Activated CD4-positive, CD25-positive, alpha-beta regulatory T cell treated with anti-CD3 and anti-CD28 coated beads, Interleukin-2, amount 50 U/mL, for 72 hours (primary cell): ENCODE data around the gene MYORG.
A peak's percentile ranks its signal among the peaks of the same experiment; 100 is the strongest.

Source experiments
- DNase-seq: peaks from one replicate; pipeline ENCODE4 v3.0.0; 2021

MYORG gene

GRCh38 chr9:34376596-34377403, at the start of gene MYORG:
Gene MYORG, minus strand, starts transcription at chr9:34376898. Its CDS starts 3,955 bp downstream, at chr9:34372943.
- peak; percentile 95 for DNase-seq

- DNase-seq, result no peak
These were observed 43.2 kb upstream of the MYORG start for GRCh38 chr9:34419716-34420504.

- no peak for DNase-seq
These were observed 41.0 kb upstream of the MYORG start for GRCh38 chr9:34417734-34418133.

GRCh38 chr9:34413231-34413852, 36.6 kb upstream of the MYORG start:
- DNase-seq, result no peak

- DNase-seq, result no peak
These were observed 35.6 kb upstream of the MYORG start for GRCh38 chr9:34412336-34412735.

- no peak for DNase-seq
These were observed 32.5 kb upstream of the MYORG start for GRCh38 chr9:34409154-34409553.

- no peak for DNase-seq
These were observed 31.5 kb upstream of the MYORG start for GRCh38 chr9:34408173-34408572.

- DNase-seq, result no peak
These were observed 29.5 kb upstream of the MYORG start for GRCh38 chr9:34406219-34406618.

GRCh38 chr9:34405719-34406118, 29.0 kb upstream of the MYORG start:
- DNase-seq, result no peak

- peak; percentile 60 for DNase-seq
These were observed 27.1 kb upstream of the MYORG start for GRCh38 chr9:34403554-34404380.

- no peak for DNase-seq
These were observed 24.2 kb upstream of the MYORG start for GRCh38 chr9:34400686-34401602.

- no peak for DNase-seq
These were observed 23.6 kb upstream of the MYORG start for GRCh38 chr9:34400275-34400674.

GRCh38 chr9:34399729-34400128, 23.0 kb upstream of the MYORG start:
- no peak for DNase-seq

GRCh38 chr9:34398875-34399274, 22.2 kb upstream of the MYORG start:
- DNase-seq, result no peak

- no peak for DNase-seq
These were observed 19.8 kb upstream of the MYORG start for GRCh38 chr9:34396276-34397214.

GRCh38 chr9:34392511-34392910, 15.8 kb upstream of the MYORG start:
- no peak for DNase-seq

- no peak for DNase-seq
These were observed 10.5 kb upstream of the MYORG start for GRCh38 chr9:34387239-34387638.

- DNase-seq, result no peak
These were observed 10.0 kb upstream of the MYORG start for GRCh38 chr9:34386656-34387055.

GRCh38 chr9:34385561-34386230, 9.0 kb upstream of the MYORG start:
- DNase-seq, result no peak
